HG02759 (cell line): ENCODE results near the gene PKD1.
"Not testable (repeated sequence)": the region's sequence is repeated elsewhere in the genome, so short reads cannot be mapped to it uniquely, and the experiment has no call there.

Source experiments
- ATAC-seq: cut with Tn5 transposase; IDR thresholded peaks from one replicate; pipeline ENCODE4 v1.9.1; 2021; ENCODE audit warnings: mild to moderate bottlenecking, moderate library complexity; ENCODE audit not compliant: unreplicated experiment

PKD1 gene

GRCh38 chr16:2152695-2153506 lies 17.2 kb upstream of the PKD1 start:
- ATAC-seq: no peak

DNA sequence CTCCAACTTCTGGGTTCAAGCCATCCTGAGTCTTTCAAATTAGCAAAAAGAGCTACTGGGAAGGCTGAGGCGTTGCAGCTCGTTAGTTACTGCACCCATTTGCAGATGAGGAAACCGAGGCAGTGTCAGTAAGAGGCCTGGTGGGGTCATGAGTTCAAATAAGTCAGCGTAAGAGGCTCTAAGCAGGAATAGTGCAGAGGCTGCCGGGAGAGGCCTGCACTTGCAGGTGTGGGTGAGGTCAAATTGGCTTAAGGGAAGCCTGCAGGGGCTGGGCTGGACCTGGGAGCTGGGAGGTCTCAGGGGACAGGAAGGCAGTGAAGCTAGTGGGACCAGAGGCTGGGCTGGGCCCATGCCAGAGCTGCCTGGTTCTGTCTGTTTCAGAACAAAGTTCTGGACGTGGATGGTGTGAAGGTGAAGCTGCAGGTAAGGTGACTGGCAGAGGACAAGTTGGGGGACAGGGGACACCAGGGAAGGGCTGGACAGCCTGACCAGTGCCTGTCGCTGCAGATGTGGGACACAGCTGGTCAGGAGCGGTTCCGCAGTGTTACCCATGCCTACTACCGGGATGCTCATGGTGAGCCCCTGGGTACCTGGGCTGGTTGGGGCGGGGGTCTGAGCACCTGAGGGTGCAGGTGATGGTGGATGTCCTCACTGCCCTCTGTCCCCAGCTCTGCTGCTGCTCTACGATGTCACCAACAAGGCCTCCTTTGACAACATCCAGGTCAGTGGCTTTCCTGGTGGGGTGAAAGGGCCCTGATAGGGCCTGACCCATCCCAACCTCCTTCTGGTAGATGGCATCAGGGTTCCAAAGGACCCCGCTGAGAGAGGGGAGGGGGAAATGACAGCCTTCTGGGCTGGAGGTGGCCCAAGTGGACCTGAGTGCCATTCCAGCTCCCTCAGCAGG lies 15.7 kb upstream of the PKD1 start:
- ATAC-seq: no peak

- ATAC-seq: no peak
Measured at GRCh38 chr16:2150418-2151187, 14.9 kb upstream of the PKD1 start.

DNA sequence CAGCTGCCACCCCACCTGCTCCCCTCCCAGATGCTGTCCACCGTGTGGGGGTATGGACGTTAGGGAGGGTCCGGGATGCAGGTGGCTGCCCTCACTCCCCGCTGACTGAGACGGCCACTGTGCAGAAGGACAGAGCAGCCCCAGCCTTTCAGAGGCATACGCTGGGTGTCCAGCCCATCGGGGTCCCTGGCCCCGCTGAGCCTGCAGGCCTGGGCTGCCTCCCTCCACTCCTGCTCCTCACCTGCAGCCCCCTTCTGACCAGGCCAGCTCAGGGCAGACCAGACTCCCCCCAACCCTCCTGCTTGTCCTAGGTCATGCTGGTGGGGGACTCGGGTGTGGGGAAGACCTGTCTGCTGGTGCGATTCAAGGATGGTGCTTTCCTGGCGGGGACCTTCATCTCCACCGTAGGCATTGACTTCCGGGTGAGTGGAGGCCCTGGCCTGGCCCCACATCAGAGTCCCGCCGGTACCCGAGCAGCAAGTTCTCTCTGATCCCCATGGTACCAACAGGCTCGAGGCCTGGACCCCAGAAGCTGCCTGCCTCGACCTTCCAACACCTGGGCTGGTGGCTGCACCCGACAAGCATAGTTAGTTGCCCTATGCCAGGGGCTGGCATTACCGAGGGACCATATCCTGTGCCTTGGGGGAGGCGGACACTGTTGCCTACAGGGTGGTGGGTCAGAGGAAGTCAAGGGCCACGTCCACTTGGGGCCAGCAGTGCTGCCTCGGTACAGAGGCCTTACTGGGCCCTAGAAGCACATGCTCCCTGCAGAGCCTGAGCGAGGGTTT lies 14.1 kb upstream of the PKD1 start:
- ATAC-seq: no peak

- no peak for ATAC-seq
Measured at GRCh38 chr16:2148714-2149629, 13.3 kb upstream of the PKD1 start.

DNA sequence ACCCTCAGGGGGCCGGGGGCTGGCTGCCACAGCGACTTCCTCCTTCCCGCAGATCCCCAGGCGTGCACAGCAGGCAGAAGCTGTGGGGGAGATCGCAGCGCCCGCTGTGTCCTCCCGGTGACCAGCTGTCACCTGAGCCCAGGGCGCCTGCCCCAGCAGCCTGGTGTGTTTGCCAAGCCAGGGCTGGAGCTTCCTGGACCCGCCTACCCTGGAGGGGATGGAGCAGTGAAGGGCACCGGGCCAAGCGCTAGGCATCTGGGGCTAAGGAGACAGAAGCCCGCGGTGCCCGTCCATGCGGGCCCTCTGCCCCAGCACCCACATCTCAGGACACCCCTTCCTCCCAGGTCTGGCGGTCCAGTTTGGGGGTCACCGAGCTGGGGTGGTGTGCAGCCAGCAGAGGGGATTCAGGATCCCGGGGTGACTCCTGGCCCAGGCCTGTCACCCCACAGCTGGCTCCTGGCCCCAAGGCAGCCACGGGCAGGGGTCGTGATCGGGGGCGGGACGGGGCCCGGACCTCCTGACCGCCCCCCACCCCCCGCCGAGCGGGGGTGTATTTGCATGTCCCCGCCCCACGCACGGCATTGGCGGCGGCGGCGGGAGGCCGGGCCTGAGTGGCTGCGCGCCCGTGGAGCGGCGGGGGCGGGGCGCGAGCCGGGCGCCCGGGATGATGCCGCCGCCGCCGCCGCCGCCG lies 12.4 kb upstream of the PKD1 start, which contains the start of gene RAB26:
TSS of gene RAB26 (plus strand) at position 645 of the 691 bp plus-strand sequence. CDS start 159 bp downstream, outside the sequence.
- peak; percentile 41 for ATAC-seq

- ATAC-seq: no peak
Measured at GRCh38 chr16:2147378-2147777, 11.7 kb upstream of the PKD1 start.

DNA sequence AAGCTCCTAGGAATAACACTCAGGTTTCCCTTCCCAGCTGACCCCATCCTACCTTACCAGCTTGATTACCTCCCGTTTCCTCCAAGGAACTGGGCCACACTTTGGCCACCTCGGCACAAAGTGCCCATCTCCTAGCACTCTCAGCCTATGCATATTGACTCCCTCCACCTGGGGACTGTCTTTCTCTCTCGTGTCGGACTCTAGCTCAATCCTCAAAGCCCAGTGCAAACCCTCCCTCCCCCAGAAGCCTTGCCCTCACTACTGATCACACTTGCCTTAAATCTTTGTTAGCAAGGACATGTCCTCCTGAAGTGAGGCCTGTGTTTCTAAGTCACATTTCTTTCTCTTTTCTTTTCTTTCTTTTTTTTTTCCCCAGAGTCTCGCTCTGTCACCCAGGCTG lies 10.1 kb upstream of the PKD1 start:
- ATAC-seq: no peak

- ATAC-seq: no peak
Measured at GRCh38 chr16:2143878-2144485, 8.3 kb upstream of the PKD1 start.

- no peak for ATAC-seq
Measured at GRCh38 chr16:2142942-2143877, 7.5 kb upstream of the PKD1 start.

GRCh38 chr16:2135071-2135470 lies 627 bp downstream of the PKD1 start:
- ATAC-seq: not testable (repeated sequence)

GRCh38 chr16:2133797-2134196 lies 1.9 kb downstream of the PKD1 start:
- not testable (repeated sequence) for ATAC-seq

DNA sequence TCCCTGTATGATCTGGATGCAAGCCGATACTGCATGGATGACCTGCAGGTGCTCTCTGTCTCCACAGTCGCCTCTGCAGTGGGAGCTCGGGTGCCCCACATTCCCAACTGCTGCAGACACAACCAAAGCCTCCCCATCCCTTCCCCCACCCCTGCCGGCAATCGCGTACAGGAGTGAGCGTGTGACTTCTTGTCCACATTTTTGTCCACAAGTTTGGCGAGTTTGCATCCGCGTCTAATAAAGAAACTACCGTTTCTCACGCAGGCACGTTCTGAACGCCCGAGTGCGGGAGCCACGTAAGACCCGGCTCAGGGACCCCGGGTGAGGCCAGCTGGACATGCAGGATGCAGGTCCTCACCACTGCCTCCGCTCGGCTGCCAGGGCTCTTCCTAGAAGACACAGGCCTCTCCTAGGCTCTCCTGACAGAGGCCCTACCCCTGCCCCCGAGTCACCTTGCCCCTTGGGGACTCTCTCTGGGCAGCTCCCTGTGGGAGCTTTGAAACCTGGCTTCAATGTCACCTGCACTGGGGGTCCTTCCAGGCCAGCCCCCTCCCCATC lies 5.7 kb downstream of the PKD1 start:
- not testable (repeated sequence) for ATAC-seq

DNA sequence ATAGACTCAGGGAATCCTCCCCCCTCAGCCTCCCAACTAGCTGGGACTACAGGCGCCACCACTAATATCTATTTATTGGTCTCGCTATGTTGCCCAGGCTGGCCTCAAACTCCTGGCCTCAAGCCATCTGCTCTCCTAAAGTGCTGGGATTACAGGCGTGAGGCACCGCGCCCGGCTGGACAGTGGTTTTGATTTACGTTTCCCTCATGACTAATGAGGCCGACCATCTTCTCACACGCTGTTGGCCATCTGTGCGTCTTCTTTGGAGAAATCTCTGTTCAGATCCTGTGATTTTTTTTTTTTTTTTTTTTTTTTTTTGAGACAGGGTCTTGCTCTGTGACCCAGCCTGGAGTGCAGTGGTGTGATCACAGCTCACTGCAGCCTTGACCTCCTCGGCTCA lies 6.4 kb downstream of the PKD1 start:
- ATAC-seq: not testable (repeated sequence)

GRCh38 chr16:2127630-2128280 lies 7.9 kb downstream of the PKD1 start:
- ATAC-seq: not testable (repeated sequence)

DNA sequence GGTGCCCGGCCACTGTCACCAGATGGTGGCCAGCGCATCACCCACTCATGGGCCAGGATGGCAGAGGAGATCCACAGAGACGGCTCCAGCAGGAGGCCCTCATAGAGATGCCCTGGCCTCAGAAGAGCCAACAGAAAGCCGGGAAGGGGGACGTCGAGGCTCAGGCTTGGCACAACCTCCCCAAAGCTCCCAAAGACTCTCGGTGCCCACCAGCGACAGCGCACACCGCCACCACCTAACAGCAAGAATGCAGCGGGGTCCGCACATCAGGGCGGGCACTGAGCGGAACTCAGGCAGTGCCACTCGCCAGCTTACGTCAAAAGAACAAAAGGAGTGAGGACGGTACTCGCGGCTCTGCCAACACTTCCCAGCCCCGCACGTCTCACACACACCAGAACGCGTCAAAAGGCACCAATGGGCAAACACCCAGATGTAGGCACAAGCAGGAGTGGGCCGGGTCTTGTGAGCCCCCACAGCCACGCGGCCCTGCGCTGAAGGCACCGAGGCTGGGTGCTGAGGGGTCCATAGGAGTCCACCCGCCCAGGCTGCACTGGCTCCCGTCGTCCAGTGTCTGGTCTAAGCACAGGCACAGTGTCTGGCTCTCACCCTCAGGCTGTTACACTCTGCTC lies 8.7 kb downstream of the PKD1 start:
- not testable (repeated sequence) for ATAC-seq
